GM21367 (cell line): Measurements from ENCODE around the gene ECE2.

Experiments used
- ATAC-seq: cut with Tn5 transposase; IDR thresholded peaks from one replicate; pipeline ENCODE4 v1.9.1; 2021; ENCODE audit not compliant: unreplicated experiment

ECE2 gene

GRCh38 chr3:184311633-184312032 is 35.8 kb downstream of the ECE2 start:
- no peak for ATAC-seq

- ATAC-seq, result peak; percentile 80
Measured at GRCh38 chr3:184314363-184314699, 38.5 kb downstream of the ECE2 start, which contains the start of gene EIF4G1. Gene EIF4G1 (plus strand): TSS chr3:184314606. CDS start chr3:184315797, 1,191 bp downstream.

GRCh38 chr3:184314700-184315542 is 39.1 kb downstream of the ECE2 start:
- ATAC-seq, result peak; percentile 27

- no peak for ATAC-seq
Measured at GRCh38 chr3:184315543-184315867, 39.7 kb downstream of the ECE2 start.

GRCh38 chr3:184315871-184316661 is 40.2 kb downstream of the ECE2 start:
- no peak for ATAC-seq

- no peak for ATAC-seq
Measured at GRCh38 chr3:184316792-184317191, 41.0 kb downstream of the ECE2 start.

- ATAC-seq, result no peak
Measured at GRCh38 chr3:184317201-184317600, 41.4 kb downstream of the ECE2 start.

- ATAC-seq, result no peak
Measured at GRCh38 chr3:184320104-184320445, 44.3 kb downstream of the ECE2 start.

GRCh38 chr3:184321666-184322065 is 45.8 kb downstream of the ECE2 start:
- no peak for ATAC-seq

GRCh38 chr3:184322731-184323487 is 47.1 kb downstream of the ECE2 start:
- ATAC-seq, result no peak

GRCh38 chr3:184323696-184324095 is 47.9 kb downstream of the ECE2 start:
- no peak for ATAC-seq

- ATAC-seq, result no peak
Measured at GRCh38 chr3:184325269-184325668, 49.4 kb downstream of the ECE2 start.

GRCh38 chr3:184325715-184326369 is 50.0 kb downstream of the ECE2 start:
- ATAC-seq, result no peak

- ATAC-seq, result no peak
Measured at GRCh38 chr3:184327171-184327570, 51.3 kb downstream of the ECE2 start.

- ATAC-seq, result no peak
Measured at GRCh38 chr3:184328516-184328915, 52.7 kb downstream of the ECE2 start.

GRCh38 chr3:184332370-184333090 is 56.7 kb downstream of the ECE2 start:
- ATAC-seq, result no peak

GRCh38 chr3:184333190-184333589 is 57.4 kb downstream of the ECE2 start:
- ATAC-seq, result no peak

GRCh38 chr3:184333700-184334099 is 57.9 kb downstream of the ECE2 start:
- no peak for ATAC-seq

- no peak for ATAC-seq
Measured at GRCh38 chr3:184334470-184335158, 58.8 kb downstream of the ECE2 start.

- ATAC-seq, result no peak
Measured at GRCh38 chr3:184335291-184335660, 59.5 kb downstream of the ECE2 start.
